ENCODE results near the gene ZFR2.

Gene ZFR2

GRCh38 chr19:3785938-3786824 is 82.7 kb downstream of the ZFR2 start, which contains the start of gene MATK:
Gene MATK, minus strand, starts transcription at chr19:3786381. Its CDS starts 1,246 bp downstream, at chr19:3785135.
- no peak for DNase-seq

GRCh38 chr19:3785451-3785937 is 83.3 kb downstream of the ZFR2 start:
- DNase-seq, result no peak

- DNase-seq, result no peak
Measured at GRCh38 chr19:3784607-3785450, 84.0 kb downstream of the ZFR2 start.

GRCh38 chr19:3783660-3784584 is 84.9 kb downstream of the ZFR2 start:
- no peak for DNase-seq

- no peak for DNase-seq
Measured at GRCh38 chr19:3782903-3783302, 85.9 kb downstream of the ZFR2 start.

GRCh38 chr19:3782330-3782729 is 86.5 kb downstream of the ZFR2 start:
- DNase-seq, result no peak

- DNase-seq, result no peak
Measured at GRCh38 chr19:3781603-3782002, 87.2 kb downstream of the ZFR2 start.

GRCh38 chr19:3780786-3781304 is 88.0 kb downstream of the ZFR2 start:
- DNase-seq, result no peak

GRCh38 chr19:3778899-3779723 is 89.7 kb downstream of the ZFR2 start:
- DNase-seq, result no peak

- DNase-seq, result no peak
Measured at GRCh38 chr19:3778104-3778867, 90.6 kb downstream of the ZFR2 start.

- DNase-seq, result no peak
Measured at GRCh38 chr19:3776479-3777040, 92.3 kb downstream of the ZFR2 start.

GRCh38 chr19:3775831-3776230 is 93.0 kb downstream of the ZFR2 start:
- DNase-seq, result no peak

GRCh38 chr19:3775374-3775711 is 93.5 kb downstream of the ZFR2 start:
- no peak for DNase-seq

- no peak for DNase-seq
Measured at GRCh38 chr19:3774621-3775373, 94.0 kb downstream of the ZFR2 start.

GRCh38 chr19:3773814-3774515 is 94.9 kb downstream of the ZFR2 start:
- no peak for DNase-seq

- DNase-seq, result no peak
Measured at GRCh38 chr19:3771906-3772455, 96.9 kb downstream of the ZFR2 start, which contains the start of gene RAX2. Gene RAX2, minus strand, starts transcription at chr19:3772228. Its CDS starts 486 bp downstream, at chr19:3771742.

GRCh38 chr19:3771000-3771905 is 97.6 kb downstream of the ZFR2 start:
- no peak for DNase-seq

Data from activated gamma-delta T cell (primary cell).